Peyer's patch (tissue), 4 donors: Measurements from ENCODE around the gene DISC1.

Experiments used
- POLR2A ChIP-seq, 2 donors: fragments of 450-650 bp; IDR thresholded peaks; one replicate each; pipeline ENCODE4 v1.5.1; 2017; ENCODE audit warnings: antibody characterized with exemption in 2 of 2, mild to moderate bottlenecking in 2 of 2, moderate library complexity in 2 of 2
- TF ChIP-seq, protein P1 (sequence below), 6 experiments: fragments of 450-650 bp in 4 of 6; fragments of 200-600 bp in 2 of 6; sonication (generic) in 1 of 6; IDR thresholded peaks; one replicate each; pipeline ENCODE4 v1.5.1; 2017 to 2019; ENCODE audit warnings: antibody characterized with exemption in 6 of 6, mild to moderate bottlenecking in 3 of 6, moderate library complexity in 1 of 6

DNA sequence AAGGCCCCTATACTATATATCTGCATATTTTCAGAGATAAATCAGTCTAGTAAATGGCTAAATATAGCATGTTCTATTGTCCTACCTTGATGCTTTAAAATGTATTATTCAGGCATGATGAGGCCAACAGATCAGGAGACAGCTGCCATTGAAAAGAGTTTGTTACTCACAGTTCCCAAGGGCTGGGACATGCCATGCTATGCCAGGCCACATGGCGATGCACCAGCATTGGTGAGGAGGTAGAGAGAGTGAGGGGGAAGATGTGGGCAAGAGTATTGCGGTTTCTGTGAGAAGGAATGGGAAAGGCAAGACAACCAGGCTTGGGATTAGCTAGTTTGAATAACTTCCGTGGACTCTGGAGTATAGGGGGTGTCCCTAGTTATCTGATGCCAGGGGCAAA is 316.5 kb downstream of the DISC1 start:
- TF ChIP-seq POLR2A (IDR thresholded peaks at IDR 0.05): no peak
- TF ChIP-seq, protein P1, sequence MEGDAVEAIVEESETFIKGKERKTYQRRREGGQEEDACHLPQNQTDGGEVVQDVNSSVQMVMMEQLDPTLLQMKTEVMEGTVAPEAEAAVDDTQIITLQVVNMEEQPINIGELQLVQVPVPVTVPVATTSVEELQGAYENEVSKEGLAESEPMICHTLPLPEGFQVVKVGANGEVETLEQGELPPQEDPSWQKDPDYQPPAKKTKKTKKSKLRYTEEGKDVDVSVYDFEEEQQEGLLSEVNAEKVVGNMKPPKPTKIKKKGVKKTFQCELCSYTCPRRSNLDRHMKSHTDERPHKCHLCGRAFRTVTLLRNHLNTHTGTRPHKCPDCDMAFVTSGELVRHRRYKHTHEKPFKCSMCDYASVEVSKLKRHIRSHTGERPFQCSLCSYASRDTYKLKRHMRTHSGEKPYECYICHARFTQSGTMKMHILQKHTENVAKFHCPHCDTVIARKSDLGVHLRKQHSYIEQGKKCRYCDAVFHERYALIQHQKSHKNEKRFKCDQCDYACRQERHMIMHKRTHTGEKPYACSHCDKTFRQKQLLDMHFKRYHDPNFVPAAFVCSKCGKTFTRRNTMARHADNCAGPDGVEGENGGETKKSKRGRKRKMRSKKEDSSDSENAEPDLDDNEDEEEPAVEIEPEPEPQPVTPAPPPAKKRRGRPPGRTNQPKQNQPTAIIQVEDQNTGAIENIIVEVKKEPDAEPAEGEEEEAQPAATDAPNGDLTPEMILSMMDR (IDR thresholded peaks at IDR 0.05): no peak
